ENCODE results near the gene PDZD2.

Gene PDZD2

DNA sequence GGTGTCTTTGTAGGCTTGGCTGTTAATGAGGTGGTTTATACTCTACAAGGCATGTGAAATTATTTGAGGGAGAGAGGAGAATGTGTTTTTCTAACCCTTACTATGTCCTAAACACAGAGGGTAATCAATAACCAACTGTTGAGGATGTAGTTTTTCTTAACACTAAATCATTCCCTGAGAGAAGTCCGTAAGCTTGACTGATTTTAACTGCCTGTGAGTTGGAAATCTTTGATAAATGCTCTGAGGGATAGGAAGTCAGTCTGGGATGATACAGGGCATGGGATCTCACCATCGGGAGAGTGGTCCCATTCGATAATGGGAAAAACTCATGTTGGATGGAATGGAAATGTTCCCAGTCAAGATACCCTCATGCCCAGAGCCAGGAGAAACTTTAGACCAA is 249.6 kb downstream of the PDZD2 start:
- no peak for DNase-seq

DNA sequence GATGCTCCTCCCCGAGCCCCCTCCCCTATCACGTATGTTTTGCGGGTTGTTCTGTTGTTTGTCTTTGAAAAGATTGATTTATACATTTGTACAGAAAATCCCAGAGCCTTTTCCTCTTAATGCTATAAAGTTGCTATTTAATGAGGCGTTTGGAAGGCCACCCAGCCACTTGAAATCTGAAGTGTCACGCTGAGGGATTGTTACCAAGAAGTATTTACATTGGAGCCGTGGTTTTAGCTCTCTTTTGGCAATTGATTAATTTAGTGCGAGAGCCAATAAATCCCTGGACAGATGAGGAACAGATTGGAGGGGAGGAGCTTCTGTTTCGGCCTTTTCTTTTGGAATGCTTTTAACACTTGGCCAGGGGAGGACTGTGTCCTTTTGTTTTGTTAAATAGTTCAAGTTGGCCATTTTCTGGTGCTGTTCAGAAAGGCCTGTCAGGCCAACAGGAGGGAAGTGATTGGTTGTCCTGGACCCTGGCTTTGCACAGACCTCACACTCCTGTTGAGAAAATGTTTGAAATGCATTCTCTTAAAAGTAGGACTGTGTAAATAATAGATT is 250.2 kb downstream of the PDZD2 start:
- no peak for DNase-seq

DNA sequence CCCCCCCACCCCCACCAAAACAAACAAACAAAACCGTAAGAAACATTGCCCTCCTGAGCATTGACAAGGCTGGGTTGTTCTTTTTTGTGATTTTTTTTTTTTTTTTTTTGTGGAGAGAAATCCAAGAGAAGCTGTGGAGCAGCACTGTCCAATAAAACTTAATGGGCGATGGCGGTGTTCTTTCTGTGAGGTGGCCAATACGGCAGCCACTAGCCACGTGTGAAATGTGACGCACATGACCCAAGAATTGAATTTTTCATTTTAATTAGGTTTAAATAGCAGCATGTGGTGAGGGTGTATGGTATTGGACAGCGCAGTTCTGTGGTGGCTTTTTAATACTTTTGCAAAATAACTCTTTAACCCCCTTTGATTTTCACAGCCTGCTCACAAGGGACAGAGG is 251.1 kb downstream of the PDZD2 start:
- DNase-seq: no peak

DNA sequence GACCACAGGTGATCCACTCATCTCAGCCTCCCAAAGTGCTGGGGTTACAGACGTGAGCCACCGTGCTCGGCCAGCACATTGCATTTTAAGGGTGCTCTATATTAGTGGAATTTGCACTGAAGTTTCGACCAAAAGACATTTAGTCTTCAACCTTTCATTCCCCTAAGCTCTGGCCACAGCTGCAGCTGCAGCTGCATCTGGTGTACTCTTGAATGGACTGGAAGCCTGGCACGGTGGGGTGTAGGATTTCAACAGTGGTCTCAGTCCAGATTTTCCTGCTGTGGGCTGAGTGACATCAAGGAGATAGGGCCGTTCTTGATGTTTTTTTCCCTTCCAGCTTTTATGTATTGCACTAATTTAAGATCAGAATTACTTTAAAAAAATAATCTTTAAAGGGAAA is 255.2 kb downstream of the PDZD2 start:
- DNase-seq: no peak

DNA sequence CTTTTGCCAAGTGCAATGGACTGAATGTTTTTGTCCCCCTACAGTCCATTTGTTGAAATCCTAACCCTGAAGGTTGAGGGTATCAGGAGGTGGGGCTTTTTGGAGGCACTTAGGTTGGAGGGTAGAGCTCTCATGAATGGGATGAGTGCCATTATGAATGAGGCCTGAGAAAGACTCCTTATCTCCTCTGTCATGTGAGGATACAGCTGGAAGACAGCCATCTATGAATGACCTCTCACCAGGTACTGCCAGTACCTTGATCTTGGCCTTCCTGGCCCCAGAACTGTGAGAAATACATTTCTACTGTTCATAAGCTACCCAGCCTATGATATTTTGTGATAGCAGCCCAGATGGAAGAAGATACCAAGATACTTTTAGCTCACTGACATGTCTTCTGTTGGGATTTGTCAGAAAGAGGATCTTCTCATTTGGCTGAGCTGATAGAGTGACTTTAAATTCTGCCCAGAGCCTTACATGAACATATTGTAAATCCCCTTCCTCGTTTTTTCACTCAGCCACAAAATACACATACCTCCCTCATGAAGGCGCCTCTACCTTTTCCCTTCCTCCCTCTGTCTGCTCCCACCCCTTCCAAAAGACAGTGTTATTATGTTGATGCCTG is 256.4 kb downstream of the PDZD2 start:
- no peak for DNase-seq

DNA sequence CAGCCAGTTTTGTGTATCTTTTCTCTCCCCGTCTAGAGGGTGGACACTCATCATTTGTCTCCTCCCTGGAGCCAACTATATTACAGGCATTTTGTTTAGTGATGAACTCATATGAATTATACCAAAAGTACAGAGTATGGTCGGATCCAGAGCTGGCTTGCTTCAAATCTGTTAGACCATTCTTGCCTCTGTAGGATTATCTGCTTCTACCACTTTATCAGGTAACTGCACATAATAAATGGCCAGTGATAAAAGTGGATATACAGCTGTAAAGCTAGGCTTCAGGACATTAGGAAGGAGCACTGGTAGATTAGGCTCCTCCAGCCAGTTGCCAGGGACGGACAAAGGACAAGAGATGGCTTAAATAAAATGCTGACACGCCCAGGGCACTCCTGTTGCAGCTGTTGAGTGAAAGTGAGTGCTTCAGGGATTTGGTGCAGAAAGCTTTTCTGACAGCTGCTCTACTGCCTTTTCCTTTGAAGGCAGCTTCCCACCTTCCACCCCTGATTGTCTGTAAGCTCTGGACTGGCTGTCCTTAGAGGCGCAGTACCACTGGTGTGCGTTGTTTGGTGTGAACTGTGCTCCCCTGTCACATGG is 259.2 kb downstream of the PDZD2 start:
- peak; percentile 67 for DNase-seq

DNA sequence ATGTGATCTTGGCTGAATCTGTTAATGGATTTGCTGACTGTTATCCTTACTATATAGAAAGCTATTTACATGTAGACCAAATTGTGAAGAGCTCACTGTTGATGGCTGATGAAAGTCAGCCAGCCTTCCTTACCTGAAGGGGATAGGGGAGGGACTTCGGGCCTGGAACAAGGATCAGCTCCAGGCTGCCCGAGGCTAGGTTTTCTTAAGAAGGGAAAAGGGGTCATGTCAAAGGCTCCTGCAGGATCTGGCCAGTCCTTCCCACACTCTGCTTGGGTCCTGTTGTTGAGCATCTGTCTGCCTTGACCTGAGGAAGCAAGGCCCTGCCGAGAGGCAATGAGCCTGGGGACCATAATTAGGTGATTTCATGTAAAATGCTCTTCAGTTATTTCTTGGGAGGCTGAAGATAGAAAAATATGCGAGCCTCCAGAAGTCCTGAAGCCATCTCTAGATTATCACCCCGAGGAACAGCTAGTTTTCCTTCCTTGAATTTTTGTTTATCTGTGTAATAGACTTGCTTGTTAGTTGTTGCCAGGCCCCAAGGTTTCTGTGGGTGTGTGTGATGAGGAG is 261.4 kb downstream of the PDZD2 start:
- no peak for DNase-seq

DNA sequence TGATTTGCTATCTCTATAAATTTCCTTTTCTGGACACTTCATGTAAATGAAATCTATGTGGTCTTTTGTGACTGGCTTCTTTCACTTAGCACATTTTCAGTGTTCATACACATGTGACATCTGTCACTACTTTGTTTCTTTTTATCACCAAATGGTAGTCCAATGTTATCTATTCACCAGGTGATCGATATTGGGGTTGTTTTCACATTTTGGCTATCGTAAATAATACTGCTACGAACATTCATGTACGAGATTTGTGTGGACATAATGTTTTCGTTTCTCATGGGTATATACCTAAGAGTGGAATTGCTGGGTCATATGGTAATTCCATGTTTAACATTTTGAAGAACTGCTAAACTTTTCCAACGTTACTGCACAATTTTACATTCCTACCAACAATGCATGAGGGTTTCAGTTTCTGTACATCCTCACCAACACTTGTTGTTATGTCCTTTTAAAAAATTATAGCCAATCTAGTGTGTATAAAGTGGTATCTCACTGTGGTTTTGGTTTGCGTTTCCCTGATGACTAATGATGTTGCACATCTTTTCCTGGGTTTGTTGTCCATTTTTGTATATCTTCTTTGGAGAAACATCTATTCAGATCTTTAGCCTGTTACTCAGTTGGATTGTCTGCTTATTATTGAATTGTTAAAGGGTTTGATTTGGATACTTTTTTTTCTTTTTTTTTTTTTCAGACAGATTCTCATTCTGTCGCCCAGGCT is 263.0 kb downstream of the PDZD2 start:
- no peak for DNase-seq

DNA sequence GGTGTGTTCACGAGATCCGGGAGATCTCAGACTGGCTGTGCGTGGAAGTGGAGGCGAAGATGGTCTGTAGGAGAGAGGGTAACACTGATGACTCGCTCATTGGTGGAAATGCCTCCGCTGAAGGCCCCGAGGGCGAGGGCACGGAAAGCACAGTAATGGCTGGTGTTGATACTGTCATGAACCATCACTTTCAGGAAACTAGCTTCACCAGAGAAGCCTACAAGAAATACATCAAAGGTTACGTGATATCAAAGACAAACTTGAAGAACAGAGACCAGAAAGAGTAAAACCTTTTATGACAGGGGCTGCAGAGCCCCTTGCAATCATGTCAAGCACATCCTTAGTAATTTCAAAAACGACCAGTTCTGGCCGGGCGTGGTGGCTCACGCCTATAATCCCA is 269.5 kb downstream of the PDZD2 start:
- DNase-seq: no peak

DNA sequence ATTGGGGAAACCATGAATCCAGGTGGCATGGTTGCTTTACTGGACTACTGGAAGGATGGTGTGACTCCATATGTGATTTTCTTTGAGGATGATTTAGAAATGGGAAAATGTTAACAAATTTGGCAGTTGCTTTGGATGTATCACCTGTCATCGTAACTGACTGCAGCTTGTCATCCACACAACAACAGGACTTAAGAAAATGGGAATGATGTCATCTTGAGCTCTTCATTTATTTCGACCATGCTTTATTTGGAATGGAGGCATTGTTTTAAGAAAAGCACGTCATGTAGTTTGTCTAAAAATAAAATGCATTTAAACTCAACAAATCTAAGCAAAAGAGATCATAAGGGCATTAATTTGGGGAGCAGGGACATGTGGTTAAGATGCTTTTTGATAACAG is 270.1 kb downstream of the PDZD2 start:
- no peak for DNase-seq

DNA sequence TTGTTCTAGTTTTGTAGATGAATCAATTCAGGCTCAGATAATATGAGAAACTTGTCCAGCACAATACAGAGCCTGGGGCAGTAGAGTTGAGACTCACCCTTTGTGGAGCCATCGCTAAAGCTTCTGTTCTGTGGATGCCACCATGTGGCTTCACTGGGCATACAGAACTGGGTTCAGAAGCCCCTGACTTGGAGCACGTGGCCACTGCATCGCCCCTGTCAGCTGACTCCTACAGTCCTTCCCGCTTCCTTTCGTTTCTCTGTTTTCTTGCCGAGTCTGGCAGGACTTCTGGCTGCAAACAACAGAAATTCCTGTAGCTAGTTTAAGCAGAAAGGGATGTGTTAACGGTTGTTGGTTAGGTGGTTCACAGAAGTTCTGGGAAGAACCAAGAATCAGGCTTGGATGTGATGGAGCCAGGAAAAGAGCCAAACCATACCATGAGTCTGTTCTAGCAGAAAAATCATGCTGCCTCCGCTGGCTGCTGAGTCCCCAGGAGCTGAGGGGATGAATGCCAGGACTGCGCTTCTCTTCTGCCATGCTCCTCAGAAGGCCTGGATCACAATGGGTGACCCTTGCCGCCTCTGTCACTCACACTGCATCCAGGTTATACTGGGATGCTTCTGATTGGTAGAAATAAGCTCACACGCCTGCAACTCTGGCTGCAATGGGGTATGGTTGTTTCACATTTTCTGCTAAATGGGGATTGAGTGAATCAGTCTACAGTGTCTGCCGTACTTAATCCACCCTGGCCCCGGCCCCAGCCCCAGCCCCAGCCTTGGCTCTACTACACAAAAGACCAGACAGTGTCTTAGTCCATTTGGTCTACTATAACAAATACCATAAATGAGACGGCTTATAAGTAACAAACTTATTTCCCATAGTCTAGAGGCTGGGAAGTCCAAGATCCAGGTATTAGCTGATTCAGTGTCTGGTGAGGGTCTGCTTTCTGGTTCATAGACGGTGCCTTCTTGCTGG is 272.6 kb downstream of the PDZD2 start:
- no peak for DNase-seq

DNA sequence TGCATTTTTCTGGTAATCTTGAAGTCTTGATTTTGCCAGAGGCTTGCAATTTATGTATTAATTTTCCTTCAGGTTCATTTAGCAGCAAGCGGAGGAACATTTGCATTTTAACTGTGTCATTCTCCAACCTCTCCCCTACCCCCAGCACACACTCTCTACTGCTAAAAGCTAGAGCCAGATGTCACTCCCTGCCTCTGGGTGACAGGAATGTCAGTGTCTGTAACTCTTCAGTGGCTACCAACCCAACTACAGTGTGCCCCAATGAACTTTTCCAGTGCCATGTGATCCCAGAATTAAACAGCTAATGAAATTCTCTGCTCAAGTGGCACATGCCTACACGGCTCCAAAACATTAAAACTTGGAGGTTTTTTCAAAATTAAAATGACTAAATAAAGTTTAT is 274.9 kb downstream of the PDZD2 start:
- DNase-seq: no peak

DNA sequence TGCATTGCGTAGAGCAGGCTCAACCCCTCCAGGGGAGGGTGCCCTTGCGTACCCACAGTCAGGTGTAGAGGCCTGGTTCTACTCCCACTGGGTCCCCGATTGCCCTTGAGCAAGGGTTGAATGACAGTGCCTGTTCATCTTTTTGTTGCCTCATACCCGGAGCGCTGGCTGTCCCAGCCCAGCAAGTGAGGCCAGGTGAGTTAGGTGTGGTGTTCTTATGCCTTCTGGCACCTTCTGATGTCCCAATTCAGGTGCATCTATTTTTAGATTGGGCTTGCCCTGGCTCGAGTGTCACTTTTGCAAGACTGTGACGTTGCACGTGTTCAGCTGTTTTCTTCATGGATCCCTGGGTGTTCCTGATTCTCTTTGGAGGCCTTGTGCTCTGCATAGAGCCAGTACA is 277.4 kb downstream of the PDZD2 start:
- no peak for DNase-seq

DNA sequence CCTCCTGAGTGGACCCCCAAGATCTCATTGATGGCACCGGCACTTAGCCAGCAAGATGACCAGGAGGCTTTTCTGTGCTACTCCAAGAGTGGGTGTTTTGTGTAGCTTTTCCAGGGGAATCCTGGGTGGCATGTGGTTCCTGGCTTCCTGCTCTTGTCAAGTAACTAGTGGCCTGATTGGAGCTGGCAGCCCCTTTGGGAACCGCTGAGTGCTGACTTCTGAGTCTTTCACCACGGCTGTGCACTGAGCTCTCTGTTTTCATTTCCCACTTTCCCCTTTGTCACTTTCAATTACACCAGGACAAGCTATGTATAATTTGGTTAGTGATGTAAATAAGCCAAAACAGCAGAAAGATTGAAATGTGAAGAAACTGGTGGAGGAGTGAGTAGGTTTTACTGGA is 279.8 kb downstream of the PDZD2 start:
- DNase-seq: no peak

DNA sequence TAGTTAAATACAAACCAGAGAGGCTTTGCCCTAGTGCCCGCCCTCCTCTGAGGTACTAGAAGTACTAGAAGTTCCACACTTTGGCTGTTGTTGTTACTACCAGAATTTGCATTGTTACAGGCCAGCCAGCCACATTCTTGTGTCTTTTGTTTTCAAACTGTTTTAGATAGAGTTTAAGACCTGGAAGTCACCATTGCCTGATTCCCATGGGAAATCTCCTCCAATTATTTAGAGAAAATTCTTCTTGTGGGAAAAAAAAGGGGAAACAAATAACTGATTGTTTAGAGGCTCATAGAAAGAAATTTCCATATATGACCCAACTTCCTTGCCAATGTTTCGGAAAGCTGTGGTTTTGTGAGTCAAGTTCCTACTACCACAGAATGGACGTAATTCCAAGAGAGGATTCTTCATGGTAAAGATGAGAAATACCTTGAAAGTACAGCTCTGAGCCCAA is 282.9 kb downstream of the PDZD2 start:
- no peak for DNase-seq

DNA sequence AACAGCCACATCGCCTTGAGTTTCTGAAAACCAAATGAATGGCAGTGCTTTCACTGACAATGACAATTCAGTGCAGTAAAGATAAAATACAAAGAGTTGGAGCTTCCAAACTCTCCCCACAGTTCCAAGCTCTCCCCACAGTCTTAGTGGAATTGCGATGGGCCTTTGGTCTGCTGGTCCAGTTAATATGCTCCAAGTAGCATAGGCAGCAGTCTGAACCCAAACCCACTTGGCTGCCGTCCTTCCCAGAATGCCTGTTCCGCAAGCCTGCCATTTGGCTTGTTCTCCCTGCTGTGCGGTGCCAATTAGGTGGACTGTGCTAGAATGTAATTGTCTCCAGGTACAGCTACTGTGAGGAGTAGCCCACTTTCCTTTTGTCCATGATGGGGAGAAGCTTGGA is 285.1 kb downstream of the PDZD2 start:
- no peak for DNase-seq

DNA sequence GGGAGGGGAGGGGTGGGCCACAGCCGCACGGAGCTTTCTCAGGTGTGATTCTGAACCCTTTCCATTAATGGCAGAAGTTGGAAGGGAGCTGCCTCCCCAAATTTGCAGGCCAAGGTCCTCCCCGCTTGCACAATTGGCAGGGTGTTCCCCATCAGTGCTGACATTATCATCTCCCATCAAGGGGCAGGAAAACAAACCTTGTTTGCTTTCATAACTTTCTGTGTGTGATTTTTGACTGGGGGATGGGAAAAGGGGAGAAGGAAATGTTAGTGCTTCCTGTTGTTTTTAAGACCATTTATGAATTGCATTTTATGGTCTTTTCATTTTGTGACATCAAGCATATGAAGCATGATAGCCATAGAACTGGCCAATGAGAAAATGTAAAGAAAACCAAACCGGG is 292.9 kb downstream of the PDZD2 start:
- no peak for DNase-seq

DNA sequence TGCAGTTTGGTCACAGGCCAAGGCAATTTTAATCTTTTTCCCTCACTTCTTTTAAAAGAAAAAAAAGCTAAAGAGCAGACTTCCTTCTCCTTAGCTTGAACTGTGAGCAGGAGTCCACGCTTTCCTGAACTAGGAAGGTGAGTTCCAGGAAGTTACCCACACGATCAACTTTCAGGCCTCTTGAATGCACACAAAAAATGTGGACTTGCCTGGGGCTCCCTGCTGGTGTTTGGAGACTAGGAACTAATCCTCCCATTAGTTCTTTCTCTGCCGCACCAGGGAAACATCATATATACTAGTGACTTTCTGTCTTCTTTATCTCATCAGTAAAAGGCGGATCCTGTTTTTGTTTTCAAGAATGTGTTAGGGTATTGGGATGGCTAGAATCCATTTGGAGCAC is 295.2 kb downstream of the PDZD2 start:
- DNase-seq: no peak

DNA sequence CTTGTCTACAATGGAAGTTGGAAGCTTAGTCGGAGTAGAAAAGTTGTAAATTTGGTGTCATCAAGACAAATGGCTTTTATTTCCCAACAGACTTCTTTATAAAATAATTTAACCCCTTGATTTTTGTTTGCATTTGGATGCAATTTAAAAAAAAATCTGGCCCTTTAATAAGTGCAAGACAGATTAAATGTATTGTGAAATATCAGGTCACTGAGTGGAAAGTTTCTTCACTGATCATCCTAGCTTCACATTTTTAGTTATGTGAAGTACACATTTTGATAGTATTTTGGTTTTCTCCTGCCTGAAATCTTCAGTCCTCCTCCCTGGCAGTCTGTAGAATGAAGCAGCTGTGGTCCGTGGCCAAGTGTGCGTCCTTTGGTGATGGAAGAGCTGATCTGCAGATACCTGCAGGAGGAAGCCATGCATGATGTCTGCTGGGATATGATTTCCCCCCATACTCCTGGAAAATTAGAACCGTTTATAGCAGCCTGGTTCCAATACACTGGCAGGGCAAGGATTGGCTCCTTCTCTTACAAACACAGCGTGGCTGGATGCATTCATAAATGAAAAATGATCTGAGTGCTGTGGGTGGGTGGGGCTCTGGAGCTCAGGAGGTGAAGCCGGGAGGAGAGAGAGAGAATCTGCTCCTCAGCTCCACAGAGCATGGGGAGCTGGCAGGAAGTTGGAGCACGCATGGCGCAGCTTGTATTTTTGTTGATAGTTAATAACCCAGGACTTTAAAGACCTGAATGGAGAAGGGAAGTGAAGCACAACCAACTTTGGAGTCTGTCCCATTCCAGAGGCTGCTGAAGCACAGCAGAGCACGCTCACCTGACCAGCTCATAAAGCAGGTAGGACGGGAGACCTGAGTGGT is 296.8 kb downstream of the PDZD2 start:
- DNase-seq: no peak

DNA sequence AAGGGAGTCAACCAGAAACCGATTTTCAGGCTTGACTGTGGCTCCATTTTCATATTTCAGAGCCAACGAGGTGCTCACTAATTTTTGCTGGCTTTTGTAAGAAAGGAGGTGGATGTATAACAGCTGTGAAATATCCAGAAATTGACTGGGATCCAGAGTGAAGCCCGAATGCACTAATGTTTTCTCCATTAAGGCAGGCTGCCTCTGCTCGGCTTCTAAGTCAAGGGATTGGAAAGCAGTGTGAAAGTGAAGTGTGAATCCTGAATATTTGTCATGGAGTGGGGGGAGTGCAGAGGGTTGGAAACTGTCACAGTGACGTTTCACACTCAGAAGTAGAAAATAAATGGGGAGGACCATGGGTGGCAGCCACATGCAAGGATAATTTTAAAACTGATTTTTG is 297.8 kb downstream of the PDZD2 start:
- no peak for DNase-seq

DNA sequence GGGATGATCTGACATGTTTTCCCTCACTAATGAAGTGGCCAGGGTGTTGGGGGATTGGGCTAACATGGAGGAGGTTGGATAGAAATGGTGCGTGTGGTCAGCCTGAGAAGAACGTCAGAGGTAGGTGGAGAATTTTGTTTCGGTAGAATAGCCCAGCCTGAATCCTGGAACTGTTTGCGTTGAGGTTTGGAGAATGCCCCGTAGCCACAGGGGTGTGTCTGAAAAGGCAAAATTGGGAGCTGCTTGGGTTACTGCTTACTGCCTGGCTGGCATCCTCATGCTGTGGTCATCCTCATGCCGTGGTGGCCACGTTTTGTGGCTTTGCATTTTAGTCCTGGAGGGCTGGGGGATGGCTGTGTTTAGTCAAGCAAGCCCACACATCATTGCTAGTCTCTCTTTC is 298.3 kb downstream of the PDZD2 start:
- DNase-seq: no peak

DNA sequence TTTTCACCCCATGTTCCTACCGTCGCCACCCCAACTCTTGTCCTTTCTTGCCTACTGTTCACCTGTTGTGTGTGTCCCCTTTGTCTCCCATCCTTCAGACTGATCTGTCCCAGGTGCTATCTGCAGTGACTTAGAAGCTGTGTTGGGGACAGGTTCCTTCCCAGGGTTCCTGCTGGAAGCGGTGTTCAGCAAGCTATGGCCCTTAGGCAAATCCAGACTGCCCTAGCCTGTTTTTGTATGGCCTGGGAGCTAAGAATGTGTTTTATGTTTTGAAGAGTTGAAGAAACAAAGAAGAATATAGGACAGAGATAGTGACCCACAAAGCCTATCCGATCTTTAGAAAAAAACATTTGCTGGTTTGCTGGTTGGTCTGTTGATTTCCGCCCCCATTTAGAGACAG is 298.8 kb downstream of the PDZD2 start:
- DNase-seq: no peak
